ENCODE measurements around the gene RHBDF1.

RHBDF1 gene

DNA sequence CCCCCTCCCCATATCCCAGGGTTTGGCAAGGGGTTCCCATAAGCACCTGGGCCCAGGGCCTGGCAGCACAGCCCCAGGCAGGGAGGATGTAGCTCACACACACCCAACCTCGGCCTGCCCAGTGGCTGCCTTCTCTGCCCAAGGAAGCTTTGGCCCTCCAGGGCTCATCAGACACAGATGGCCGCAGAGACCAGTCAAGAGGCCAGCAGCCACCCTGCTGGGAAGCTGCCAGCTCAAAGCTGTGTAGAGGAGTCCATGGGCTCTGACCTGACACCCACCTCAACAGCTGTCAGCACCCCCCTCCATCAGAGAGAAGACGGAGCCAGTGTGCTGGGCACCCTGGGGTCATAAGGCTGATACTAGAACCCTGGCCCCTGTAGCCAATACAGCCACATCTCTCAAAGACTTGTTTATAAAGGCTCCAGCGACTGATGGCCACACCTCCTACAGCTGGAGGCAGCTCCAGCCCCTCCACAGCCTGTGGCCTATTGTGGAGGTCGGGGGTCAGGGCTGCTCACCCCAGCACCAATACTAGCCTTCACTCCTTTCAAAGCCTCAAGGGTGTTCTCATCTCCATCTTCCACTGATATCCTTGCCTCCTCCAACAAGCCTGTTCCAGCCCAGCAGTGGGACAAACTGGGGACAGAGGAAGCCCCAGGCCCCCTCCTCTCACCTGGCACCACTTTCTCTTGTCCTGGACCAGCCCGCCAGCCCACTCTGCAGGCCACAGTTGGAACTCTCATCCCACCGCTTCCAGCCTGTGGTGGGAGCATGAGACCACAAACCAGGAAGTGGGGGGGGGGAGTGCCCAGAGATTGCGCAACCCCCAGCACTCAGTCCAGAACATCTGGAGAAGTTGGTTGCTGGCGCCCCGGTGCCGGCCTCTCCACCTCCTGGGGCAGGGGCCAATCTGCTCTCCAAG lies 3.4 kb upstream of the RHBDF1 start:
- in situ Hi-C loops (cut with HindIII; ENCODE audit: low sequenced_read_pairs) = no loop called here

DNA sequence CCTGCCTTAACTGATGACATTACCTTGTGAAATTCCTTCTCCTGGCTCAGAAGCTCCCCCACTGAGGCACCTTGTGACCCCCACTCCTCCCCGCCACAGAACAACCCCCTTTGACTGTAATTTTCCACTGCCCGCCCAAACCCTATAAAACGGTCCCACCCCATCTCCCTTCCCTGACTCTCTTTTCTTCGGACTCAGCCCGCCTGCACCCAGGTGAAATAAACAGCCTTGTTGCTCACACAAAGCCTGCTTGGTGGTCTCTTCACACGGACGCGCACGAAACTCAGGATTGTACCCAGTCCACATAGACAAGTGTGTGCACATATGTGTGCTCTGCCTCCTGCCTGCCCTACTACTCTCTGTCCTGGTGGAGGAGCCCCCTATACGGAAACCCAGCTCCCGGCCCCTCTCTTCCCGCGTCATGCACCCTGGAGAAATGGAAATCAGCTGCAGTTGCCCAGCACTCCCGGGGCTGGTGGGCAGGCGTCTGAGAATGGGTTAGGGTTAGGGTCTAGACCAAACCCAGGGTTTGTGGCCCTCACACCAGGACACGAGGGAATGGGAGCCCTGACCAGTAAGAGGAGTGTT lies 2.4 kb upstream of the RHBDF1 start:
- in situ Hi-C loops (cut with HindIII; ENCODE audit: low sequenced_read_pairs) = no loop called here

DNA sequence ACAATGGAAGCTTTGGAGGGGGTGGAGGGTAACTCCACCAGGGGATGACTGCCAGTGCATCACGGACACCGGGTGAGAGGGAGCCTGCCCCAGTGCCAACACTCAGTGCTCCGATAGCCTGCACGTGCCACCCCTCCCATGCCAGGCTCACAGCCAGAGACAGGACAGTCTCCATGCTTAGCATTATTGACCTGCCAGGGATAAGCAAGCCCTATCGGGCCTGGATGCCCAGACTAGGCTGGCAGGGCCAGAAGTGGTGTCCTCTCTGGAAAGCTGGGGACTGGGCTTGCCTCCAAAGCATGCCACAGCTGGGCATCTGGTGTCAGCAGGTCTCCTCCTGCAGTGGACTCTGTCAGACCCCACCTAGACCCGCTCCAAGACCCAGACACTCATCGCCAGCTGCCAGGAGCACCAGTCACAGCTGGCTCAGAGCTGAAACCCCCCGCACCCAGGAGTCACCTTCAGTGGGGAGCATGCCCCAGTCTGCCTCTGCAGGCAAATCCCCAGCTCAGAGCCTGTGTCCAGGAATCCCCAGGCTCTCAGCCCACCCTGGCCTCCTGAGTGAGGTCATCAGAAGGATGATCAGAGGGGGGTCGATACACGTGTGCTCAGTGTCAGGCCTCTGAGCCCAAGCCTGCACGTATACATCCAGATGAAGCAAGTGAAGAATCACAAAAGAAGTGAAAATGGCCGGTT lies 1.8 kb upstream of the RHBDF1 start:
- in situ Hi-C loops (cut with HindIII; ENCODE audit: low sequenced_read_pairs) = no loop called here

DNA sequence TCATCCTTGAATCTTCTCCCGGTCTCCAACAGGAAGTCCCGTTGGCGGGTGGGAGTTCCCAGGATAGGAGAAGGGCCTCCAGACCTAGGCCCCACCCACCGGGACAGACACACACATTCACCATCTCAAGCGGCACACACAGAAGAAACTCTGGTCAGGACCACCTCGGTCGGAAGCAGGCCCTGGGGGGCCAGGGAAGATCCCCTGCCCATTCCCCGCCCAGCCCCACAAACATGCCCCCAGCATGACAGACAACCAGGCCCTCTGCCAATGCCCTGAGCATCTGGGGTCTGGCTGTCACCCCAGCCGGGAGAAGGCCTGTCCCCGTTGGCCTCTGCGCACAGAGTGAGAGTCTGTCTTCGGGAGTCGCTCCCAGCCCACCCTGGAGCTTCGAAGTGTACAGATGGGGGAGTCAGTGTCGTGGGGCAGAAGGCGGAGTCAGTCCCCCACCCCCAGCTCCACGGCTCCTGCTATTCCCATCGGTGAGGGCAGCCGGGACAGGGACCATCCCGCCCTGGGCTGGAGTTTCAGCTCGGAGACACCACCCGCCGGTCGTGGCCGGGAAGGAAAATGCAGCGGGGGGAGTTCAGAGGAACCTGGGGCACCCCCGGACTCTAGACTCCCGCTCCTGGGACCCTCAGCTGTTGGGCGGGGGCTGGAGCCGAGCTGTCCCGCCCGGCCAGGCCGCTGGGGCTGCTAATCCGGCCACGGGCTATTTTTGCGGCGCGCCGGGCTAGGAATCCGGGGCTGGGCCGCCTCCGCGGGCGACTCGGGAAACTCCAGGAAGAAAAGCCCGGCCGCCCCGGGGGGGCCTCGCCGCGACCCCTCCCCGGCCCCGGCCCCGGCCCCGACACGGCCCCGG lies 660 bp downstream of the RHBDF1 start:
- in situ Hi-C loops (cut with HindIII; ENCODE audit: low sequenced_read_pairs) = no loop called here

DNA sequence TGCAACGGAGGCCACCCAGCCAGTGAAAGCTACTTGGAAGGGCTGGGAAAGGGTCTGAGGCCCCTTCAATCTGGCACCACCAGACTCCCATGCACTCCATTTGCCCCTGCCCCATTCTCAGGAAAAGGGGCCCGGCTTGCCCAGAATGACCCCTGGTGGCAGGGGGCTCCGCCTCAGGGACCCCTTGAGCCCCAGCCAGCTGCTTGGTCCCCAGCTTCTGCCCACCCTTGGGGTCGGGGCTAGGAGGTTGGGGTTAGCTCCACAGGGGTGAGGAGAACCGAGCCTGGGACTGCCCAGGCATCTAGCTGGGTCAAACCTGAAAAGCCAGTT lies 1.3 kb downstream of the RHBDF1 start:
- in situ Hi-C loops (cut with HindIII; ENCODE audit: low sequenced_read_pairs) = no loop called here

DNA sequence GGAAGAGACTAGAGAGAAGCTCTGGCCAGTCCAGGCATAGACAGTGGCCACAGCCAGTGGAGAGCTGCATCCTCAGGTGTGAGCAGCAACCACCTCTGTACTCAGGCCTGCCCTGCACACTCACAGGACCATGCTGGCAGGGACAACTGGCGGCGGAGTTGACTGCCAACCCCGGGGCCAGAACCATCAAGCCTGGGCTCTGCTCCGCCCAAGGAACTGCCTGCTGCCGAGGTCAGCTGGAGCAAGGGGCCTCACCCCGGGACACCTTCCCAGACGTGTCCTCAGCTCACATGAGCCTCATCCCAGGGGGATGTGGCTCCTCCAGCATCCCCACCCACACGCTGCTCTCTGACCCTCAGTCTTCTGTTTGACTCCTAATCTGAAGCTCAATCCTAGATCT lies 3.2 kb downstream of the RHBDF1 start:
- in situ Hi-C loops (cut with HindIII; ENCODE audit: low sequenced_read_pairs) = no loop called here

DNA sequence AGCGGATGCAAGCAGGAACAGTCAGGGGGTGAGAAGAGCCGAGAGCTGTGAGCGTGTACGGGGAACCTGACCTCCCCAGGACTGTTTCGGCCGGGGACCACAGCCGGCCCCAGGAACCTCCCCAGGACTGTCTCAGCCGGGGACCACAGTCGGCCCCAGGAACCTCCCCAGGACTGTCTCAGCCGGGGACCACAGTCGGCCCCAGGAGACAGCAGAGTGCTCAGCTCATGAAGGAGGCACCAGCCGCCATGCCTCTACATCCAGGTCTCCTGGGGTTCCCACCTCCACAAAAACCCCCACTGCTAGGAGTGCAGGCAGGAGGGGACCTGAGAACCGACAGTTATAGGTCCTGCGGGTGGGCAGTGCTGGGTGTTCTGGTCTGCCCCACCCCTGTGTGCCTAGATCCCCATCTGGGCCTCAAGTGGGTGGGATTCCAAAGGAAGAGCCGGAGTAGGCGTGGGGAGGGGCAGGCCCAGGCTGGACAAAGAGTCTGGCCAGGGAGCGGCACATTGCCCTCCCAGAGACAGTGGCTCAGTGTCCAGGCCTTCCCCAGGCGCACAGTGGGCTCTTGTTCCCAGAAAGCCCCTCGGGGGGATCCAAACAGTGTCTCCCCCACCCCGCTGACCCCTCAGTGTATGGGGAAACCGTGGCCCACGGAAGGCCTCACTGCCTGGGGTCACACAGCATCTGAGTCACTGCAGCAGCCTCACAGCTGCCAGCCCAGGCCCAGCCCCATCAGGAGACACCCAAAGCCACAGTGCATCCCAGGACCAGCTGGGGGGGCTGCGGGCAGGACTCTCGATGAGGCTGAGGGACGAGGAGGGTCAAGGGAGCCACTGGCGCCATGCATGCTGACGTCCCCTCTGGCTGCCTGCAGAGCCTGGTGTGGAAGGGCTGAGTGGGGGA lies 4.3 kb downstream of the RHBDF1 start:
- in situ Hi-C loops (cut with HindIII; ENCODE audit: low sequenced_read_pairs) = no loop called here

DNA sequence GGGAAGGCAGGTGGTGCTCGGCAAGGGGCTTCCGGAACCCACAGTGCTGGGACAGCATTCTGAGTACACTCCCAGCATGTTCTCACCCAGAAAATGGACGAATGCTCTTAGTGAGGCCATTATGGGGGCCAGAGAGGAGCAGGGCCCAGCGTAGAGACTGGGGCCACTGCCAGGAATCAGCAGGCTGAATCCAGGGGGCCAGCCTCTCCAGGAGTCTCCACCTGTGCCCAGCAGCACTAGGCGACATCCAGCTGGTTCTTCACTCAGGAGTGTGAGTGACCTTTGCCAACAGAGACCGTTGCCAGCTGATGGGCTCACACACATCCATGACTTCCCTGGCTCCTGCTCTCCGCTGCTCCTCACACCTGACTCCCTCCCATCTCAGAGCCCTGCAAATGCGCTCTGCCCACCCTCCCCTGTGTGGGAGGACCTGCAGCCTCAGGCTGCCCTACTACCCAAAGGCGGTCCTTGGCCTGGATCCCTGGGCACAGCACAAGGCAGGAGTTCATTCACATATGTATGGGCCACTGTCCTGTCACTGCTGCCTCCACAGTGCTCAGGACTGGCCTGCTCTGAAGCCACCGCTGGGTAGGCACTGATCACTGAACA lies 5.1 kb downstream of the RHBDF1 start:
- in situ Hi-C loops (cut with HindIII; ENCODE audit: low sequenced_read_pairs) = no loop called here

DNA sequence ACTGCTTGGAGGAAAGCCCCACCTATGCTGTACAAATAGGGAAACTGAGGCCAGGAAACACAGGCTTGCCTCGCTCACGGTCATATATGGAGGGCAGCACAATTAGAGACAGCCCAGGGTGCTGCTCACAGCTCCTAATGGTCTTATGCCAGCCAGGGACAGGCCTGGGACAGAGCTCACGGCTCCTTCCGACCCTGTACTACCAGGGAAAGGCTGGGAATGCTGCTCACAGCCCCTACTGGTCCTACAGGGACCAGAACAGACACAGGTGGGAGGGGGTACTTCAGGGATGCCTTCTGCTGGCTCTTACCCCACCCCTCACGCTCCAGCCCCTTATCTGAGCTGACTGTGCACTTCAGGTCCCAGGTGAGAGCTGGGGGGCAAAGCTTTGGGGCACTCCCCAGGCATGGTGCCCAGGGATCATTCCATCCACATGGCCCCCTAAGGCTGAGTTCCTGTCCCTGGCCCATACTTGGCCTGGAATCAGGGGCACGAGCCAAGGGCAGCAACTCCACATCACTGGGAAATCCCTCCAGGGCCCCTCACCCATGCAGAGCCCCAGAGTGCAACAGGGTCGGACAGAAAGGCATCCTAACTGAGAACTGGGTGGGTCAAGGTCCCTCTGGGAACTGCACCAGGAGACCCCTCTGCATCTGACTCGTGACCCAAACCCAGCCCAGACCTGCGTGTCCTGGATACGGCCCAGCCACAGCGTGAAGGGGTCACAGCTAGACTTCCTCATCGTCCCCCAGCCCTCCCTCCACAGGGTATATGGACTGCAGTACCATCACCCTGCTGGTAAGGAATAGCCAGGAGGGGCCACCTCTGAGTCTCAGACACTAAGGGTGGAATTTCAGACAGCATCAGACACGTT lies 5.9 kb downstream of the RHBDF1 start:
- in situ Hi-C loops (cut with HindIII; ENCODE audit: low sequenced_read_pairs) = no loop called here

DNA sequence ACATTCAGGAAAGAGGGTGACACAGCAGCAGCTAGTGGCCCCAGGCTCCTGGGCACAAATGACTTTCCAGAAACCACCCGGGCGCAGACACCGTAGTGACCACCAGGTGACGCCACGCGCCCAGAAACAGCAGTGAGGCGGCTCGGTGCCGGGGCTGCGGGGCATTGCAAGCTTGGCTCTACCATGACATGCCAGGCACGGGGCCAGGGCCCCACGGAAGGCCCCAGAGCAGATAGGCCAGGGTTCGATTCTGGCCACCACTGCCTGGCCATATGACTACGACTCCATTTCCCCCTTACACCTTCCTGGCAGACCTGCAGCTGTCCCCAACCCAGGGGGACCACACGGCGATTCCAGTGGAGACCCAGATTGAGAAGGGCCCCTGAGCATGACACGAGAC lies 6.7 kb downstream of the RHBDF1 start:
- in situ Hi-C loops (cut with HindIII; ENCODE audit: low sequenced_read_pairs) = no loop called here

DNA sequence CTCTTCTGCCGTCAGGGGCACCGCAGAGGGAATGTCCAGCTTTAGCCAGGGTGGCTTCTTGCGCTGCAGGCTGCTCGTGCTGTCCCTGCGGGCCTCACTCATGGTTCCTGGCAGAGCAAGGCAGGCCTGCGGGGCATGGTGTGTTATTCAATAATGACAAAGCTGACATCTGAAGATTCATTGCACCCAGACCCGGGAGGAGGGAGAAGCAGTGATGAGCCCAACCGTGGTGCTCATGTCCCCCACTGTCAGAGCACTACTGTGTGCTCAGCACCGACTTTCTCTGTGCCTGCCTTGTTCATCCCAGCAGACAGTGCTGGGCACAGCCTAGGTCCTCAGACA lies 7.5 kb downstream of the RHBDF1 start:
- in situ Hi-C loops (cut with HindIII; ENCODE audit: low sequenced_read_pairs) = no loop called here

DNA sequence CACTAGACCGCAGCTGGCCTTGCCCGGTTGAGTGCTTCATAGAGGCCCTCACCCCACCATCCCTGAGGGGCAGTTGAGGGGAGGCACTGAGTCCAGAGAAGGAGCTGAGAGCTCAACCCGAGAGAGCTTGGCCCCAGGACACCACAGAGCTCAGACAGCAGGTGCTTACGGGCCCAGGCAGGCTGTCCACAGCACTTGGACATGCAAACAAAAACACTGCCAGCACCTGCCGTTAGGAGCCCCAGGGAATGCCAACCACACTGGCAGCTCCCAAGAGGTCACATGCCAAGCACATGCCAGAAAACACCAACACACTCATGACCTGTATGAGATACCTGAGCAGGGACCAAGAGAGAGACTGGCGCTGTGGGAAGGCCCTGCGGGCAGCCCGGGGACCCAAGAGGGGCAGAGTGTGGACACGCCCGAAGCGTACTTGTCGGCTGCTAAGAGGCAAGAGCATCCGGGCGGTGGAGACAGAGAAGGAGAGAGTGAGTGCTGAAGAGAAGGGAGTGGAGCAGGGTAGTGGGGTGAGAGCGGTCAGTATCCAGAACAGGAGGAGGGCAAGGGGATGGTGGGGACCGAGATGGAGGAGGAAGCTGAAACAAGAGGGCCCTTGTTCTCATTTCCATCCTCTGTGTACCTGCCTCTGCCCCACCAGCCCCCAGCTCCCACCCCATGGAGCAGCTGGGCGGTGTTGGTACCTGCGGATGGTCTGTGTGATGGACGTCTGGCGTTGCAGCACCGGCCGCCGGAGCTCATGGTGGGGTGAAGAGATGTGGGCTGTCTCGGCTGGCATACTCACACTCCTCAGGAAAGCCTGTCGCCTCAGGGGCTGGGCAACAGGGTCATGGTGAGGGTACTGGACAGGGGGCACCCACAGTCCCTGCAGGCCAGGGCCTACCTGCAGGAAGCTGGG lies 8.2 kb downstream of the RHBDF1 start:
- in situ Hi-C loops (cut with HindIII; ENCODE audit: low sequenced_read_pairs) = no loop called here

DNA sequence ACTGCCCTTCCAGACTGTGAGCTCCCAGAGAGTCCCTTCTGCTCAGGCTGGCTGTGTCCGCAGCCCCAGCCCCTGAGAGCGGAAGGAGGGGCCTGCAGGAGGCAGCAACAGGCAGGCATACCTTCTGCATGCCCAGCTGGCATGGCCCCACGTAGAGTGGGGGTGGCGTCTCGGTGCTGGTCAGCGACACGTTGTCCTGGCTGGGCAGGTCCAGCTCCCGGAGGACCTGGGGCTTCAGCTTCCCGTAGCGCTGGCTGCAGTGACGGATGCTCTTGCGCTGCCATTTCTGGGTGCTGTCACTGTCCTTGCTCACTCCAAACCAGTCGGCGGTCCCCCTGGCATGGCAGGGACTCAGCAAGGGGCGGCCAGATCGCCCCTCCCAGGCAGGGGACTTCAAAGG lies 9.0 kb downstream of the RHBDF1 start:
- in situ Hi-C loops (cut with HindIII; ENCODE audit: low sequenced_read_pairs) = no loop called here

DNA sequence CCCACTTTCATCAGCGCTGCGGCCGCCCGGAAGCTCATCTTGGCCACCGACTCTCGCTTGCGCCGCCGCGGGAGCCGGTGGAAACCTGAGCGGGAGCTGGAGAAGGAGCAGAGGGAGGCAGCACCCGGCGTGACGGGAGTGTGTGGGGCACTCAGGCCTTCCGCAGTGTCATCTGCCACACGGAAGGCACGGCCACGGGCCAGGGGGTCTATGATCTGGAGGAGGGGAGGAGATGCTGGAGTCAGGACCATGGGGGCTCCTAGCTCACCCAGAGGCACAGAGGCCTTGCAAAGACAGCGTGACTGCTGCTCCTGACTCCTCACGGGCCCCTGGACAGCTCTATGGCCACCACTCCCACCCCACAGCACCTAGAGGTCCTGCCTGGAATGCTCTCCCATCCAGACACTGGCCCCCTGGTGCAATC lies 9.5 kb downstream of the RHBDF1 start:
- in situ Hi-C loops (cut with HindIII; ENCODE audit: low sequenced_read_pairs) = no loop called here

DNA sequence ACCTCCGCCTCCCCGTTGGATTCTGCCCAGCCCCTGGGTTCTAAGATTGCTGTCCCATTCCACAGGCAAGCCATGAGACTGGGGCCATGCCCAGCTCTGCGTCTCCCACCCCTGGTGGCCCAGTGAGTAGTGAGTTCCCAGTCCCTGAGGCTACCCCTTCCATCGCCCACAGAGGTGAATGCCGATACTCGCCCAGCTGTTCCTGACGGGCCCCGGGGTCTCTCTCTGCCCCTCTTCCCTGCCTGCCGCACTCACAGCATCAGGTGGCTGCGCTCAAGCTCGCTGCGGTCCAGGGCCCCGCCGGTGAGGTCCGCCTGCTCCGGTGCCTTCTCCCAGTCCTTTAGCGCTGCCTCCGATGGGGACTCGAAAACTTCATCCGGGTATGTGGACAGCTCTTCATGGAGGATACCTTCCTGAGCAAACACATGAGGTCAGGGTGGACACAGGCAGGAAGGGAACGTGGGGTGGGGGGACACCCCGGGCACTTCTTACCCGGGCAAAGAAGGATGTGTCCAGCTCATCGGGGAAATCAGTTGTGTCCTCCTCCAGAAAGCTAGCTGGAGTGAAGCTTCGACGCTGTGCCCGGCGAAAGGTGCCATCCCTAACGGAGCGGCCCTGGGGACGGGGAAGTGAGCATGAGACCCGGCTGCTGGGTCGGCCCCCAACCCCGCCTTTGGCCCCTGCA lies 10.0 kb downstream of the RHBDF1 start:
- in situ Hi-C loops (cut with HindIII; ENCODE audit: low sequenced_read_pairs) = no loop called here

DNA sequence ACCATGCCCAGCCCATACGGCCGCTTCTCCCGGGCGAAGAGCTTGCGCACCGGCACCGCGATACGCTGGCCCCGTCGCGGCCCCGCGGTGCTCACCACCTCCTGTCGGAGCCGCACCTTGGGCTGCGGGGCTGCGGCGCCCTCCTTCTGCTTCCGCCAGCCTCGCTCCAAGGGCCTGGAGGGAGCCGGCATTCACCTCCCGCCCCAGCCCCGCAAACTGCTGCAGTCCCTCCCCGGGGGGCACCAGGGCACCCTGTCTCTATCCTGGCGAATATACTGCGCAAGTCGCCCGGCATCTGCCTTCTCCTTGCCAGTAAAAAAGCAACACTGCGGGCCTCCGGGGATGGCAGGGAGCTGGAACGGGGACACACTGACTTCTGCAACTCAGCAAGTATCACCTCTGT lies 10.6 kb downstream of the RHBDF1 start:
- in situ Hi-C loops (cut with HindIII; ENCODE audit: low sequenced_read_pairs) = no loop called here

All from endothelial cell of hepatic sinusoid (primary cell).